ENCODE measurements around the gene ZNF286A.
"Not testable (repeated sequence)": the region's sequence is repeated elsewhere in the genome, so short reads cannot be mapped to it uniquely, and the experiment has no call there.

The ZNF286A gene

DNA sequence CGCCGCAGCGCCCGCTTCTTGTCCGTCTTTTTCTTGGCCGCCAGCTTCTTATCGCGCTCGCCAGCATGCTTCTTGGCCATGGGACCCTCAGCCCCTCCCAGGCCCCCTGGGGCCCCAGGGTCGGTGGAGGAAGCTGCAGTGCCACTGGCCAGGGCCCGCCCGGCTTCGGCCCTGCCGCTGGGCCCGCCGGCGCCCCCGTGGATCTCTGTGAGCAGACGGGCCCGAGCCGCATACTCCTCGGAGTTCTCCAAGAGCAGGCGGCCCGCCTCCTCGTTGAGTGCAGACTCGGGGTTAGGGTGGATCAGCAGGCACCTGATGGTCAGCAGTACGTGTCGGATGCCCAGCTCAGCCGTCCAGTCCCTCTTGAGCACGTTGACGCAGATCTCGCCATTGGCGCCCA is 4.7 kb downstream of the ZNF286A start:
- H3K4me2 ChIP-seq (ENCODE audit: low read length); H3K23ac ChIP-seq (ENCODE audit: low read length); H3K9ac ChIP-seq (ENCODE audit: low read length); H2BK120ac ChIP-seq (ENCODE audit: low read depth, low read length); H3K79me1 ChIP-seq (ENCODE audit: low read length); H3K4ac ChIP-seq (ENCODE audit: low read depth, low read length); H2BK15ac ChIP-seq (replicated peaks; ENCODE audit: low read depth); H3K4me3 ChIP-seq (ENCODE audit: low read length); H4K8ac ChIP-seq (ENCODE audit: low read depth, low read length); H2AK5ac ChIP-seq (ENCODE audit: low read length); H3K27me3 ChIP-seq (ENCODE audit: insufficient read depth, low read length, poor library complexity); H3K56ac ChIP-seq (ENCODE audit: low read length); H2BK5ac ChIP-seq (ENCODE audit: low read length); H3K27ac ChIP-seq (ENCODE audit: low read depth, low read length); DNase-seq; H3K79me2 ChIP-seq (ENCODE audit: control insufficient read depth, insufficient read depth, low read length); H3K18ac ChIP-seq (ENCODE audit: low read length); H3K4me1 ChIP-seq (ENCODE audit: control insufficient read depth, low read depth, low read length); H4K5ac ChIP-seq (ENCODE audit: low read length): not testable (repeated sequence)
- no CpG with 5 or more reads among the region's 33 CpGs for WGBS (ENCODE audit: extremely low coverage, insufficient coverage, low lambda C conversion rate)
- H3K36me3 ChIP-seq (ENCODE audit: control insufficient read depth, insufficient read depth, low read length), result peaks cover 11% of the 10 kb centered on the region

DNA sequence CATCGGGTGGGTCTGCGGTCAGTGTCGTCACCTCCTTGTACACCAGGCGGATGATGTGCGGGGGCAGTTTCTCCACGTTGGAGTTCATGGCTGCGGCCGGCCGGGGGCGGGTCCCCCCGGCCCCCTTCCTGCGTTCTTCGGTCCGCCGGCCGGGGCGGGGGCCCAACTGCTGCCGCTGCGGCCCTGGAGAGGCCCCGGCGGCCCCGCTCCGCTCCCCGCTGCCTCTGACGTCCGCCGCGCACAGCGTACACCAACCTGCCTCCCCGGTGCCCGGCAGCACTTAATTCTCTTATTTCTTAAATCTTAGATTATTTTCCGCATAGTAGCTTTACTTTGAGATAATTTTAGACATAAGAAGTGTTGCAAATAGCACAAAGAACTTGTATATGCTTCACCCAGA is 5.3 kb downstream of the ZNF286A start:
- H2BK15ac ChIP-seq (replicated peaks; ENCODE audit: low read depth); H3K23ac ChIP-seq (ENCODE audit: low read length); H3K79me2 ChIP-seq (ENCODE audit: control insufficient read depth, insufficient read depth, low read length); H3K18ac ChIP-seq (ENCODE audit: low read length); H3K4me1 ChIP-seq (ENCODE audit: control insufficient read depth, low read depth, low read length); H4K8ac ChIP-seq (ENCODE audit: low read depth, low read length); H2BK120ac ChIP-seq (ENCODE audit: low read depth, low read length); H3K4me2 ChIP-seq (ENCODE audit: low read length); DNase-seq; H3K79me1 ChIP-seq (ENCODE audit: low read length); H3K27ac ChIP-seq (ENCODE audit: low read depth, low read length); H3K27me3 ChIP-seq (ENCODE audit: insufficient read depth, low read length, poor library complexity); H4K5ac ChIP-seq (ENCODE audit: low read length); H3K56ac ChIP-seq (ENCODE audit: low read length); H2AK5ac ChIP-seq (ENCODE audit: low read length); H3K4me3 ChIP-seq (ENCODE audit: low read length); H3K4ac ChIP-seq (ENCODE audit: low read depth, low read length); H2BK5ac ChIP-seq (ENCODE audit: low read length); H3K9ac ChIP-seq (ENCODE audit: low read length): not testable (repeated sequence)
- no CpG with 5 or more reads among the region's 32 CpGs for WGBS (ENCODE audit: extremely low coverage, insufficient coverage, low lambda C conversion rate)
- H3K36me3 ChIP-seq (ENCODE audit: control insufficient read depth, insufficient read depth, low read length), result peaks cover 11% of the 10 kb centered on the region

DNA sequence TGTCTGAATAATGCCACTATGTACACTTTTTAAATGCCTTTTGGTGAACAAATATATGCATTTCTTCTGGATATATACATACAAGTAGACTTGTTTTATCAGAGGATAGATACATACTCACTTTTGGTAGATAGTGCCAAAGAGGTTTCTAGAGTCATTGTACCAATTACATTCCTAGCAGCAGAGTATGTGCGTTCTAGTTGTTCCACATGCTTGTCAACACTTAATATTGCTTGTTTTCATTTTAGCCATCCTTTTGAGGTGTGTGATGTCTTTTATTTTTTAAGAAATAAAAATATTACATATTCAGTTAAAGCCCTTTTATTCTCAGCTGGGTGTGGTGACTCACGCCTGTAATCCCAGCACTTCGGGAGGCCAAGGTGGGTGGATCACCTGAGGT is 9.3 kb downstream of the ZNF286A start:
- not testable (repeated sequence) for H3K56ac ChIP-seq (ENCODE audit: low read length); H3K4me3 ChIP-seq (ENCODE audit: low read length); H2BK5ac ChIP-seq (ENCODE audit: low read length); H4K5ac ChIP-seq (ENCODE audit: low read length); H2AK5ac ChIP-seq (ENCODE audit: low read length); H3K23ac ChIP-seq (ENCODE audit: low read length); H3K27ac ChIP-seq (ENCODE audit: low read depth, low read length); H3K27me3 ChIP-seq (ENCODE audit: insufficient read depth, low read length, poor library complexity); H3K79me1 ChIP-seq (ENCODE audit: low read length); H3K4me1 ChIP-seq (ENCODE audit: control insufficient read depth, low read depth, low read length); H3K79me2 ChIP-seq (ENCODE audit: control insufficient read depth, insufficient read depth, low read length); H3K4ac ChIP-seq (ENCODE audit: low read depth, low read length); H2BK120ac ChIP-seq (ENCODE audit: low read depth, low read length); H3K9ac ChIP-seq (ENCODE audit: low read length); DNase-seq; H3K18ac ChIP-seq (ENCODE audit: low read length); H3K4me2 ChIP-seq (ENCODE audit: low read length); H4K8ac ChIP-seq (ENCODE audit: low read depth, low read length); H2BK15ac ChIP-seq (replicated peaks; ENCODE audit: low read depth)
- WGBS (ENCODE audit: extremely low coverage, insufficient coverage, low lambda C conversion rate), result no CpG with 5 or more reads among the region's 3 CpGs
- peaks cover 11% of the 10 kb centered on the region for H3K36me3 ChIP-seq (ENCODE audit: control insufficient read depth, insufficient read depth, low read length)

DNA sequence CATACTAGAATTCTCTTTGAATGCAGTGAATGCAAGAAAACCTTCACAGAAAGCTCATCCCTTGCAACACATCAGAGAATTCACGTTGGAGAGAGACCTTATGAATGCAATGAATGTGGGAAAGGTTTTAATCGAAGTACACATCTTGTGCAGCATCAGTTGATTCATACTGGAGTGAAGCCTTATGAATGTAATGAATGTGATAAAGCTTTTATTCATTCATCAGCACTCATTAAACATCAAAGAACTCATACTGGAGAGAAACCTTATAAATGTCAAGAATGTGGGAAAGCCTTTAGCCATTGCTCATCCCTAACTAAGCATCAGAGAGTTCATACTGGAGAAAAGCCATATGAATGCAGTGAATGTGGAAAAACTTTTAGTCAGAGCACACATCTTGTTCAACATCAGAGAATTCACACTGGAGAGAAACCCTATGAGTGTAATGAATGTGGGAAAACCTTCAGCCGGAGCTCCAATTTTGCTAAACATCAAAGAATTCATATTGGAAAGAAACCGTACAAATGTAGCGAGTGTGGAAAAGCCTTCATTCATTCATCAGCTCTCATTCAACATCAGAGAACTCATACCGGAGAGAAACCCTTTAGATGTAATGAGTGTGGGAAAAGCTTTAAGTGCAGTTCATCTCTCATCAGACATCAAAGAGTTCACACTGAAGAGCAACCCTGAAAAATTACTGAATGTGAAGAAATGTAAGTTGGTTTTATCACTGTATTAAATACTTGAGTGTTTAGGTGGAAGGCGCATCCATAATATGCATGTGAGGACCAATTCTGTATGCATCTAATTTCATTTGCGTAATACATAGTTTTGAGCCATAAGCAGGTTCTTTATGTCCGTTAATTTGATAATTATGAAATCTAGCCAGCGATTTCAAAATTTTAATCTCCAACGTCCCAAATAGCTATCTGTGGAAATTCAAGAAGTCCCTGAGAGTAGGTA is 17.3 kb downstream of the ZNF286A start:
- peak; percentile 24 for DNase-seq
- not testable (repeated sequence) for H3K4me1 ChIP-seq (ENCODE audit: control insufficient read depth, low read depth, low read length); H3K79me2 ChIP-seq (ENCODE audit: control insufficient read depth, insufficient read depth, low read length); H4K8ac ChIP-seq (ENCODE audit: low read depth, low read length); H3K4me2 ChIP-seq (ENCODE audit: low read length); H3K27me3 ChIP-seq (ENCODE audit: insufficient read depth, low read length, poor library complexity); H3K4ac ChIP-seq (ENCODE audit: low read depth, low read length); H3K36me3 ChIP-seq (ENCODE audit: control insufficient read depth, insufficient read depth, low read length); H3K9ac ChIP-seq (ENCODE audit: low read length); H2AK5ac ChIP-seq (ENCODE audit: low read length); H3K79me1 ChIP-seq (ENCODE audit: low read length); H2BK15ac ChIP-seq (replicated peaks; ENCODE audit: low read depth); H3K27ac ChIP-seq (ENCODE audit: low read depth, low read length); H3K23ac ChIP-seq (ENCODE audit: low read length); H2BK5ac ChIP-seq (ENCODE audit: low read length); H3K4me3 ChIP-seq (ENCODE audit: low read length); H3K56ac ChIP-seq (ENCODE audit: low read length); H3K18ac ChIP-seq (ENCODE audit: low read length); H2BK120ac ChIP-seq (ENCODE audit: low read depth, low read length); H4K5ac ChIP-seq (ENCODE audit: low read length)
- no CpG with 5 or more reads among the region's 11 CpGs for WGBS (ENCODE audit: extremely low coverage, insufficient coverage, low lambda C conversion rate)

DNA sequence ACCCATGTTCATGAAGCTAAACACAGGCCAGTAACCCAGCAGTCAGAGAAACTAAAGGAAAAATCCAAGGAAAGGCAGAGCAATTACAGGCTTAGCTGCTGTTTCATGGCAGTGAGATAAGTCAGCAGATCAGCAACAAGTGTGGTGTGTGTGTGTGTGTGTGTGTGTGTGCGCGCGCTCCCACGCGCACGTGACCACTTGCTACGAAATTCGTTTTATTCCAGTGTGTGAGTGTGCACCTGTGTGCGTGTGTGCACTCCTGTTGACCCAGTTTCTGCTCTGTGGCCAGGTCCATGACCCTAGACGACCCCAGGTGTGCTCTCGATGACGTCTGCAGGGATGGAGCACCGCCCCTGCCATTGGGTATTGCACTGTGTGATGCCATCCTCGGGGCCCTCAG is 31.0 kb downstream of the ZNF286A start:
- not testable (repeated sequence) for H3K4ac ChIP-seq (ENCODE audit: low read depth, low read length); H3K27ac ChIP-seq (ENCODE audit: low read depth, low read length); H3K79me1 ChIP-seq (ENCODE audit: low read length); H3K23ac ChIP-seq (ENCODE audit: low read length); H2BK15ac ChIP-seq (replicated peaks; ENCODE audit: low read depth); H2BK5ac ChIP-seq (ENCODE audit: low read length); H3K4me1 ChIP-seq (ENCODE audit: control insufficient read depth, low read depth, low read length); H3K27me3 ChIP-seq (ENCODE audit: insufficient read depth, low read length, poor library complexity); DNase-seq; H3K79me2 ChIP-seq (ENCODE audit: control insufficient read depth, insufficient read depth, low read length); H2BK120ac ChIP-seq (ENCODE audit: low read depth, low read length); H4K5ac ChIP-seq (ENCODE audit: low read length); H4K8ac ChIP-seq (ENCODE audit: low read depth, low read length); H3K36me3 ChIP-seq (ENCODE audit: control insufficient read depth, insufficient read depth, low read length); H3K9ac ChIP-seq (ENCODE audit: low read length); H3K4me2 ChIP-seq (ENCODE audit: low read length); H3K4me3 ChIP-seq (ENCODE audit: low read length); H2AK5ac ChIP-seq (ENCODE audit: low read length); H3K56ac ChIP-seq (ENCODE audit: low read length); H3K18ac ChIP-seq (ENCODE audit: low read length)
- no CpG with 5 or more reads among the region's 14 CpGs for WGBS (ENCODE audit: extremely low coverage, insufficient coverage, low lambda C conversion rate)

DNA sequence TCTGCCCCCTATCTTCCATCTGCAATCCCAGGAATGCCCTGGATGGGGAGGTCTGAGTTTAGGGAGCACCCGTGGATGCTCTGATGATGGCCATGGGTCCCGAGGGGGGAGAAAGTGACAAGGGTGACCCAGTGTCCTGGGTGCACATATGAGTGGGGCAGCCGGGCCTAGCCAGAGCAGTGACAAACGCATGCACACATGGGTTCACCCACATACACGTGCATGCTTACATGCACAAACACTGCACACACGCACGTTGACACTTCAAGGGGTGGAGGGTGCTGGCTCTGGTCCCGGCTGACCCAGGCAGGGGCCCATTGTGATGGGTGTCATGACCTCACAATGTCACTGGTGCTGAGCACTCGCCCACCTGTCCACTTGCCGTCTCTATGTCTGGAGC is 32.3 kb downstream of the ZNF286A start, which contains the start of gene TBC1D26:
TBC1D26 (plus strand) TSS at position 384 of the 400 bp plus-strand sequence. CDS start 3,066 bp downstream, outside the sequence.
- H2BK5ac ChIP-seq (ENCODE audit: low read length); H3K79me2 ChIP-seq (ENCODE audit: control insufficient read depth, insufficient read depth, low read length); H3K36me3 ChIP-seq (ENCODE audit: control insufficient read depth, insufficient read depth, low read length); H3K4me2 ChIP-seq (ENCODE audit: low read length); H4K5ac ChIP-seq (ENCODE audit: low read length); H3K56ac ChIP-seq (ENCODE audit: low read length); H3K4ac ChIP-seq (ENCODE audit: low read depth, low read length); H4K8ac ChIP-seq (ENCODE audit: low read depth, low read length); H2AK5ac ChIP-seq (ENCODE audit: low read length); H3K23ac ChIP-seq (ENCODE audit: low read length); H3K18ac ChIP-seq (ENCODE audit: low read length); H2BK15ac ChIP-seq (replicated peaks; ENCODE audit: low read depth); H3K4me1 ChIP-seq (ENCODE audit: control insufficient read depth, low read depth, low read length); H3K27me3 ChIP-seq (ENCODE audit: insufficient read depth, low read length, poor library complexity); H2BK120ac ChIP-seq (ENCODE audit: low read depth, low read length); H3K27ac ChIP-seq (ENCODE audit: low read depth, low read length); H3K9ac ChIP-seq (ENCODE audit: low read length); H3K4me3 ChIP-seq (ENCODE audit: low read length); DNase-seq; H3K79me1 ChIP-seq (ENCODE audit: low read length): not testable (repeated sequence)
- no CpG with 5 or more reads among the region's 10 CpGs for WGBS (ENCODE audit: extremely low coverage, insufficient coverage, low lambda C conversion rate)
